Omental fat pad (tissue), 4 donors: ENCODE data around the gene PVRIG. TPM values are rescaled to one million over a fixed set of nuclear protein-coding genes. Genes with fewer than 3 reads are reported as not detected.
A peak's percentile ranks its signal among the peaks of the same experiment; 100 is the strongest.
"Not testable (repeated sequence)": the region's sequence is repeated elsewhere in the genome, so short reads cannot be mapped to it uniquely, and the experiment has no call there.

ENCODE experiments used
- ATAC-seq: fragments of 150-250 bp; one replicate; pipeline ENCODE4 v1.9.1; 2016; ENCODE audit warnings: mild to moderate bottlenecking, moderate library complexity; ENCODE audit not compliant: low FRiP score
- DNase-seq: peaks from one replicate; pipeline ENCODE4 v3.0.0-alpha.2; 2019; ENCODE audit warnings: low spot score
- total RNA-seq, 4 donors: library from RNA; depleted of rRNA; stranded (reverse); fragments of >200 nt; gene quantifications; one replicate each; pipeline ENCODE4 v1.1.0, GENCODE V29; 2016
- TF ChIP-seq, protein P1 (sequence below), 3 donors: fragments of 450-650 bp; IDR thresholded peaks; one replicate each; pipeline ENCODE4 v1.5.1; 2016 to 2017; ENCODE audit warnings: antibody characterized with exemption in 3 of 3, mild to moderate bottlenecking in 3 of 3, moderate library complexity in 2 of 3

Gene PVRIG
- total RNA-seq, 4 donors from 2014 or later = 0.74 to 2.2 (median 1.1) TPM; not detected in 1

DNA sequence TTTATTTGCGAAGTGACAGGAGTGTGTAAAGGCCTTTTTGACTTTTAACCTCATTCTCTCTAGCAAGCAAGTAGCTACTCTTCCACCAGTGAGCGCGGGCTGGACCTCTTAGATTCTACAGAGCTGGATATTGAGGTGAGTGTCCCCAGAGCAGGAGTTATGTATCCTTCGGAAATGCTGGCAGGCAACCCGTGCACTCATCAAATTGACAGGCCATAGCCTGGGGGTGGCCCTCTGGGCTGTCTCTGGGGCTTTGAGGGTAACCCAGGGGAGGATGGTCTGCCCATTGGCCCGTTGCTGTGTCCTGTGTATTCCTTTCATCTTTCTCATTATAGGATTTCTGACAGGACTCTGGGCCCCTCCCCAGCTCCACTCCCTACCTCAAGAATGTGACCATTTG is 6.1 kb upstream of the PVRIG start:
- ATAC-seq = no peak
- no peak for DNase-seq
- TF ChIP-seq, protein P1, sequence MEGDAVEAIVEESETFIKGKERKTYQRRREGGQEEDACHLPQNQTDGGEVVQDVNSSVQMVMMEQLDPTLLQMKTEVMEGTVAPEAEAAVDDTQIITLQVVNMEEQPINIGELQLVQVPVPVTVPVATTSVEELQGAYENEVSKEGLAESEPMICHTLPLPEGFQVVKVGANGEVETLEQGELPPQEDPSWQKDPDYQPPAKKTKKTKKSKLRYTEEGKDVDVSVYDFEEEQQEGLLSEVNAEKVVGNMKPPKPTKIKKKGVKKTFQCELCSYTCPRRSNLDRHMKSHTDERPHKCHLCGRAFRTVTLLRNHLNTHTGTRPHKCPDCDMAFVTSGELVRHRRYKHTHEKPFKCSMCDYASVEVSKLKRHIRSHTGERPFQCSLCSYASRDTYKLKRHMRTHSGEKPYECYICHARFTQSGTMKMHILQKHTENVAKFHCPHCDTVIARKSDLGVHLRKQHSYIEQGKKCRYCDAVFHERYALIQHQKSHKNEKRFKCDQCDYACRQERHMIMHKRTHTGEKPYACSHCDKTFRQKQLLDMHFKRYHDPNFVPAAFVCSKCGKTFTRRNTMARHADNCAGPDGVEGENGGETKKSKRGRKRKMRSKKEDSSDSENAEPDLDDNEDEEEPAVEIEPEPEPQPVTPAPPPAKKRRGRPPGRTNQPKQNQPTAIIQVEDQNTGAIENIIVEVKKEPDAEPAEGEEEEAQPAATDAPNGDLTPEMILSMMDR (IDR thresholded peaks at IDR 0.05) = no peak

DNA sequence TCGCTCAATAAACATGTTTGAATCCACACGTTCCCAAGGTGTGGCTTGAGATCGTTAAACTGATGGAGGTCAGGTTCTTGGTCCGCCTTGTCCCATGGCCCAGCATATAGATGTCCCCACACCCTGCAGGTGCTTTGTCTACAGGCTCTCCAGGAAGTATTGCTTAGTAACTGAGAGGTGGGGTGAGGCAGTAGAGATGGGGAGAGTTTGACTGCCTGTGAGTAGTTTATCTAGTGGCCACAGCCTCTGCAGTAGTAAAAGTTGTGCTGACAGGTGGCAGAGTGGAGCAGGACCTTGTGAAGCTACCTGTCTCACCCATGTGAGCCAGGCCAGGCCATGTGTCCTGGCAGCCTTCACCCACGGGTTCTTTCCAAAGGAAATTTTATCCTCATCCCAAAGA is 5.4 kb upstream of the PVRIG start:
- not testable (repeated sequence) for ATAC-seq, DNase-seq

DNA sequence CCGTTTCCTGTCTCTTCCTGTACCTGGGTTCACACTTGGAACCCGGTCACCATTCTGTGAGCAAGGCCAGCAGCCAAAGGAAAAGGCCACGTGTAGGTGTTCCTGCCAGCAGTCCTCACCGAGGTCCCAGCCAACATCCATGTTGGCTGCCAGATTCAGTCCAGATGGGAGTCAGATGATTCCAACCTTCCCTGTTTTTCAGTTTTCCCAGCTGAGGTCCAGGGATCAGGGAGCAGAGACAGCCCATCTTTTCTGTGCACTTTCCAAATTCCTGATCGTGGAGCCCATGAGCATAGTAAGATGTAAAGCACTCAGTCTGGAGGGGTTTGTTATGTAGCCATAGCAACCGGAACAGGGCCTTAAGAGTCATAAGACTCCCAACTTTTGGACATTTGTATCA is 3.9 kb upstream of the PVRIG start:
- DNase-seq (no peak), ATAC-seq (no peak)
- TF ChIP-seq, protein P1 (IDR thresholded peaks at IDR 0.05) = no peak

DNA sequence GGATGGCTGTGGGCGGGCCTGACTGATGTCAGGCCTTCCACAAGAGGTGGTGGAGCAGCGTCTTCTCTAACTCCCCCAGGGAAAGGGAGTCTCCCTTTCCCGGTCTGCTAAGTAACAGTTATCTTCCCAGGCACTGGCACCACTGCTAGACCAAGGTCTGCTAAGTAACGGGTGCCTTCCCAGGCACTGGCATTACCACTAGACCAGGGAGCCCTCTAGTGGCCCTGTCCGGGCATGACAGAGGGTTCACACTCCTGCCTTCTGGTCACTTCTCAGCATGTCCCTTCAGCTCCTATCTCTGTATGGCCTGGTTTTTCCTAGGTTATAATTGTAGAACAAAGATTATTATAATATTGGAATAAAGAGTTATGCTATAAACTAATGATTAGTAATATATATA is 1.8 kb upstream of the PVRIG start:
- ATAC-seq = peak; percentile 30

DNA sequence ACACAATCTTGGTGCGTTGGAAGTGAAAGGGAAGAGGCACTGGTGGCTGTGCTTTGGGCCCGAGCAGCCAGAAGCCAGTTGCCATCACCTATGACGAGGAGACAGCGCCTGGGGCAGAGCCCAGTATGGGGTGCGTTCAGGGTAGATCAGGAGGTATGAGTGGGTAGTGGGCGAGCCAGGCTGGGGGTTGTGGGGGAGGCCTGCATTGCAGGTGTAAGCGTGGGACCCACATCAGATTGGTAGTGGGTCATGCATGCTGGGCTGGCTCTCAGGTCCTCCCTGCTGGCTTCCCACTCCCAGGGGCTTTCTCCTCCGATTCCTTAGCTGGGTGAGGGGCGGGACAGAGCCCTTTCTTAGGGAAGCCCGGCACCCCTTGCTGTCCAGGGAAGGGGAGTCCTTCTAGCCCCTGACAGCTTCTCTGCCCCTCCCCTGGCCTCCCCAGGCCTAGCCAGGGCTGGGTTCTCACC is 445 bp upstream of the PVRIG start:
- DNase-seq (no peak), ATAC-seq (no peak)
- TF ChIP-seq, protein P1 (IDR thresholded peaks at IDR 0.05) = no peak

More for the DNA sequence above, 1.8 kb upstream of the PVRIG start:
- DNase-seq = peak; percentile 93

DNA sequence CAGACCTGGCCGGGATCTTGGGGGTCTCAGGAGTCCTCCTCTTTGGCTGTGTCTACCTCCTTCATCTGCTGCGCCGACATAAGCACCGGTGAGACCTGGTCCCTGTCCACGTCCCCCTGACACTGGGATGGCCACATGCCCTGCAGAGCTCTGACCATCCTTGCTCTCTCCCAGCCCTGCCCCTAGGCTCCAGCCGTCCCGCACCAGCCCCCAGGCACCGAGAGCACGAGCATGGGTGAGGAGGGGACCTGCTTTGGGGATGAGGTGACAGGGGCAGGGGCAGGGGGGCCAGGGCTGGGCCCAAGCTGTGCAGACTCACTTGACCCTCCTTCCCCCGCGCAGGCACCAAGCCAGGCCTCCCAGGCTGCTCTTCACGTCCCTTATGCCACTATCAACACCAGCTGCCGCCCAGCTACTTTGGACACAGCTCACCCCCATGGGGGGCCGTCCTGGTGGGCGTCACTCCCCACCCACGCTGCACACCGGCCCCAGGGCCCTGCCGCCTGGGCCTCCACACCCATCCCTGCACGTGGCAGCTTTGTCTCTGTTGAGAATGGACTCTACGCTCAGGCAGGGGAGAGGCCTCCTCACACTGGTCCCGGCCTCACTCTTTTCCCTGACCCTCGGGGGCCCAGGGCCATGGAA is 959 bp downstream of the PVRIG start:
- ATAC-seq (no peak), DNase-seq (no peak)
- TF ChIP-seq, protein P1 (IDR thresholded peaks at IDR 0.05) = no peak

DNA sequence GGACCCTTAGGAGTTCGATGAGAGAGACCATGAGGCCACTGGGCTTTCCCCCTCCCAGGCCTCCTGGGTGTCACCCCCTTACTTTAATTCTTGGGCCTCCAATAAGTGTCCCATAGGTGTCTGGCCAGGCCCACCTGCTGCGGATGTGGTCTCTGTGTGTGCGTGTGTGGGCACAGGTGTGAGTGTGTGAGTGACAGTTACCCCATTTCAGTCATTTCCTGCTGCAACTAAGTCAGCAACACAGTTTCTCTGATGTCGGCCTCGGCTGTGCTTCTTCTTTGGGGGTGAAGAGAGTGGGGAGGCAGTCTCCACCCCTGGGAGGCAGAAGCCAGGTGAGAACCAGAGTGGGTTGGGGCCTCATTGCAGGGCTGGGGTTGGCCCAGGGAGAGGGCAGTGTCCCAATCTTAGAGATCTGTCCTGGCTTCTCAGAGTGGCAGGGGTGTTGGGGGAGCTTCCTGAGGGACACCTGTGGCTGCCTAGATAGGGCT is 1.5 kb downstream of the PVRIG start:
- TF ChIP-seq, protein P1 (IDR thresholded peaks at IDR 0.05) = no peak
- DNase-seq (no peak), ATAC-seq (no peak)

DNA sequence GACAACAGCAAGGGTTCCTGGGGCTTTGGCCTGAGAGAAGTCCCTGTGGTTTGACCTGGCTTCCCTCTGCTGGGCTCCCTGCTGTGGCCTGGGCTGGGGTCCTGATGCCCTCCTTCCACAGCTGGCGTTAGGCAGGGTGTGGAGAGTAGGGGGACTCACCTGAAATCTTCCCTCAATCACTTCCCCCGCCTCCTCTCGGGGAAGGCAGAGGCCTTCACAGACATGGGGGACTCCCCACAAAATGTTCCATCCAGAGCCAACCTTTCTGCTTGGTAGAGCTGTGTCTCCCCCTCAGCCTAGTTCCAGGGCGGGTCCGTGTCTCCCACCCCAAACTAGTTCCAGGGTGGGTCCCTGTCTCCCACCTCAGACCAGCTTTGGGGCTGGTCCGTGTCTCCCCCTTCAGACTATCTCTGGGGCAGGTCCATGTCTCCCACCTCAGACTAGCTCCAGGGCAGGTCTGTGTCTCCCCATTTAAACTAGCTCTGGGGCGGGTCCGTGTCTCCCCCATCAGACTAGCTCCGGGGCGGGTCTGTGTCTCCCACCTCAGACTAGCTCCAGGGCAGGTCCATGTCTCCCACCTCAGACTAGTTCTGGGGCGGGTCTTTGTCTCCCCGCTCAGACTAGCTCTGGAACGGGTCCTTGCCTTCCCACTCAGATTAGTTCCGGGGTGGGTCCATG is 2.2 kb downstream of the PVRIG start:
- TF ChIP-seq, protein P1 (IDR thresholded peaks at IDR 0.05) = no peak
- ATAC-seq (no peak), DNase-seq (no peak)
